HG03565 (cell line): ENCODE measurements around the gene SRBD1.

Source experiments
- ATAC-seq: cut with Tn5 transposase; IDR thresholded peaks from one replicate; pipeline ENCODE4 v1.9.1; 2021; ENCODE audit warnings: mild to moderate bottlenecking, moderate library complexity; ENCODE audit not compliant: unreplicated experiment

SRBD1 gene

GRCh38 chr2:45554742-45555140, 56.3 kb downstream of the SRBD1 start:
- no peak for ATAC-seq

DNA sequence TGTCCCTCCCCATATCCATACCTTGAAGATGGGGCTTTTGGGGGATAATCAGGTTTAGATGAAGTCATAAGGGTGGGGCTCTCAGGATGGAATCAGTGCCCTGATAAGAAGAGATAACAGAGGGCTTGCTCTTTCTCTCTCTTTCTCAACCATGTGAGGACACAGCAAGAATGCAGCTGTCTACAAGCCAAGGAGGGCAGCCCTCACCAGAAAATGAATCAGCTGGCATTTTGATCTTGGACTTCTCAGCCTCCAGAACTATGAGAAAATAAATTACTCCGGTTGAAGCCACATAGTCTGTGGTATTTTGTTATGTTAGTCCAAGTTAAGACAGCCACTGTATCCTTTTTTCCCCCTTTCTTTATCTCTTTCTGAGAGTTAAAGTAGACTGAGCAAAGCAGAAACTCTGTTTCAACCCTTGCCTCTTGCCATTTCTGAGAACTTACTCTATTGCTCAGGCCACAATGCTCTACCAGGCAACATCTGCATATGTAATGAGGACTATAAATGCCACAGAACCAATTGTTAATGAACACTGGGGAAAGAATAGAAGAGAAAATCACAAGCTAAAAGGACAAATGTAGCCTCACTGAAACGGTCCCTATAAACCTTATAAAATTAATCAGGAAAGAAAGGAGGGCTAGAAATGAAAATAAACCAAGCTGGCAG, 56.9 kb downstream of the SRBD1 start:
- ATAC-seq: no peak

DNA sequence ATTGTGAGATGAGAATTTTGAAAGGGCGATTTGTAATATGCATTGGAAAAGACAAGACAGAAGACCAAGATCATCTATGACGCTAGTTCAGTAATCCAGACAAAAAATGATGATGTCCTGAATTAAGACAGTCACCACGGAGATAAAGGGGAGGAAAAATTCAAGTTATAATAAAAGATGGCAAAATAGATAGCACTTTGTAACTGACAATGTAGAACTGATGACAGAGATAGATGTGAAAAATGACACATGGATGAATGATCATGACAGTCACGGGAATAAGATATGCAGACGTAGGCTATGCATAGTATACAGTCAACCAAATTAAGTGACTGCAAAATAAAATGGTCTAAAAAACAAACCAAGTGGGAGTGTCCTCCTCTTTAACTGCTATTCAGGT, 59.2 kb downstream of the SRBD1 start:
- no peak for ATAC-seq

- no peak for ATAC-seq
These were observed 65.1 kb downstream of the SRBD1 start for GRCh38 chr2:45545943-45546342.

DNA sequence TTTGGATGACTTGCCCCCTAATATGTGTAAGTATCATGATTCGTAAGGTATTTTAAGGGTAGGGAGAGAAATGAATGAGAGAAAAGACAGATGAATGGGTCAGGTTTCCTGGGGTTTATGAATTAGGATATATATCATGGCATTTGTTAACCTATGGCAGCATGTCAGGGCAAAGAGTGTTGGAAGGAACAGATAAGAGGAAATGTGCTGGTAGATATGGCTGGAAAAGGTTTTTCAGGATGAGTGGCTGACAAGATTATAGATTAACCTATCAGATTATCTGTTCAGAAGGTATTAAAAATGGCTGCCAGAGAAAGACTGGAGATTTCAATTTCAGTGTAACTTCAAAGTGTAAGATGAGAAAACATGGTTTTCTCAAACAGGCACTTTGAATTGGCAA, 67.8 kb downstream of the SRBD1 start:
- no peak for ATAC-seq

- ATAC-seq: no peak
These were observed 69.1 kb downstream of the SRBD1 start for GRCh38 chr2:45542013-45542412.

- ATAC-seq: no peak
These were observed 69.6 kb downstream of the SRBD1 start for GRCh38 chr2:45541450-45541849.

- ATAC-seq: no peak
These were observed 70.1 kb downstream of the SRBD1 start for GRCh38 chr2:45540942-45541341.

- no peak for ATAC-seq
These were observed 77.3 kb downstream of the SRBD1 start for GRCh38 chr2:45533771-45534170.

- ATAC-seq: no peak
These were observed 78.9 kb downstream of the SRBD1 start for GRCh38 chr2:45532181-45532580.

- ATAC-seq: no peak
These were observed 87.1 kb downstream of the SRBD1 start for GRCh38 chr2:45524016-45524415.

DNA sequence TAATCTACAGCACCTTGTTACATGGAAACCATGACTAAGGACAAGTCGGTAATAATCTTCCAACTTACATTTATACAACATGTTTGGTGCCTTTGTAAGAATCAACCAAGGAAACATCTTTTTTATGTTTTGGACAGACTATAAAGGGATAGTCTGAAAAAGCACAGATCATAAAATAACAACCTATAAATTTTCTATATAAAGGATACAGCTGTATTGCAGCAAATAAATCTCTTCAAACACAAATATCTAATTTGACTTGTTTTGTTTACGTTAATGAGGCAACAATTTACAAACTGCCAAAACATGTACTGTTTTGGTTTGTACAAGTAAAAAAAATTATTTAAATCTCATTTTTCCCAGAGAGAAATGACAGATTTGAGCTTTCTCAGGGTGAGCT, 92.5 kb downstream of the SRBD1 start:
- no peak for ATAC-seq

GRCh38 chr2:45510701-45511420, 100.2 kb downstream of the SRBD1 start:
- no peak for ATAC-seq

GRCh38 chr2:45506756-45507155, 104.3 kb downstream of the SRBD1 start:
- no peak for ATAC-seq

DNA sequence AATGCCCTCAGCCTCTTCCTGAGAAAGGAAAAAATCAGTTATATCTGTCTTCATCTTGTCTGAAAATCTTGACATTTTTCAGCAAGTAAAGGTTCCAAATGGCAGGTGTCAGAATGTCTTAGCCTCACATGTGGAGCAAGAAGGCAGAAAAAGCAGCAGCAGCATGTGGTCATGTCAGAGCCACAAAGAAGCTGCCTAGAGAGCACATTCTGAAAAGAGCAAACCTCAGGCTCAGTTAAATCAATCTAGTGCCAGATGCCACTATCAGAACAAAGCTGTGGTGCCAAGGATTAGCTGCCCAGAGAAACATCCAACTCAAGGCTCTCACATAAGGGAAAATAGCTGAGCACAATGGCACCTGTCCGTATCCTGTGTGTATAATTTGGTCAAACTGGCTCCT, 105.9 kb downstream of the SRBD1 start:
- ATAC-seq: no peak

- ATAC-seq: no peak
These were observed 112.2 kb downstream of the SRBD1 start for GRCh38 chr2:45498661-45499550.

DNA sequence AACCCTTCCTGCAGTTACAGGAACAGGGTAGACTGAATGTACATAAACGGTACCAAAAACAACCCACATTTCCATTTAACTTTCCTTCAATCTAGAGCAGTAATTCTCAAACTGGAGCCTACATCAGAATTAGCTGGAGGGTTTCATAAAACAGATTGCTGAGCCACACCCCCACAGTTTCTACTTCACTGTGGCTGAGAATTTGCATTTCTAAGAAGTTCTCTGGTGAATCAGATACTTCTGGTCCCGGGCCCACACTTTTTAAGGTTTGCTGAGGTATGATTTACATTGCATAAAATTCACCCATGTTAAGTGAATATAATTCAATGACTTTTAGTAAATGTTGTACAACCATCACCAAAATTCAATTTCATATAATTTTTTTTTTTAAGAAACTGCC, 113.7 kb downstream of the SRBD1 start:
- ATAC-seq: peak; percentile 54

DNA sequence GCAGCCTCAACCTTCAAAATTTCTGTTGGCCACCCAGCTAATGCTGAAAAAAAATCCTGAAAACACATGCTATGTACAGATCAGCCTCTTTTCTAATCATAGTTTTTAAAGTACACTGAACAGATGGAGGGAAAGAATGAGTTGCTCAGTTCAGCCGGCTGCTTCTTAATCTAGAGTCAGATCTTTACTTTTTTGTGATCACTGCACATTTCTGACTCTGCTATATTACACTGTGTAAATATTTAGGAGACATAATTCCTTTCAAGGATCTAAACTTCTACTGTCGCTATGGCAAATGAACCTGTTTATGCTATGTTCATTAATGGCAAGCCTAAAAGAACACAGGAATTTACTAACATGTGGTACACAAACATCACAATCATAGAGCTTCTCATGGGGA, 114.2 kb downstream of the SRBD1 start:
- no peak for ATAC-seq

DNA sequence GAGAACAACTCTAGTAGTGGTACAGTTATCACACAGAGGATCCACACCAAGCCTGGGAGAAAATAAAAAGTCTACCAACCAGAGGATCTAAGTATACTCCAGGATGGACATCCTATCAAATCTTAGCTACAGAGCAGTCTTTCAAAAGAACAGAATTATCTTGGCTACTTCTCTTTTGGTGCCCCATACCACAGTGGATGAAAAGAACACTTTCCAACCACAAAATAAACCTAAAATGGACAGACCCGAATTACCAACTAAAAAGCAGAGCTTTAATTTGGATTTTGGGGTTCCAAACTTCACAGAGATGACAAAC, 116.1 kb downstream of the SRBD1 start:
- ATAC-seq: no peak

- no peak for ATAC-seq
These were observed 116.6 kb downstream of the SRBD1 start for GRCh38 chr2:45494275-45494977.

- ATAC-seq: no peak
These were observed 126.1 kb downstream of the SRBD1 start for GRCh38 chr2:45484965-45485364.
